Transverse colon (tissue), 4 donors: ENCODE measurements around the gene SYT7. TPM values are rescaled to one million over a fixed set of nuclear protein-coding genes. Genes with fewer than 3 reads are reported as not detected.

Experiments
- DNase-seq: peaks from one replicate; pipeline ENCODE4 v3.0.0-alpha.2; 2019
- H3K27ac ChIP-seq, 4 donors: fragments of 200-600 bp; sonication (generic); 2 replicates each; pipeline ENCODE4 v1.5.1; 2016 to 2018; ENCODE audit warnings: inconsistent platforms in 4 of 4
- H3K27me3 ChIP-seq: fragments of 200-600 bp; sonication (generic); 2 replicates; pipeline ENCODE4 v1.5.1; 2017; ENCODE audit warnings: inconsistent platforms
- H3K36me3 ChIP-seq, 4 donors: fragments of 200-600 bp; sonication (generic); 2 replicates each; pipeline ENCODE4 v1.5.1; 2017 to 2019; ENCODE audit warnings: inconsistent platforms in 4 of 4
- H3K4me1 ChIP-seq, 4 donors: fragments of 200-600 bp; sonication (generic); 2 replicates each; pipeline ENCODE4 v1.5.1; 2017 to 2020; ENCODE audit warnings: inconsistent platforms in 4 of 4
- H3K4me3 ChIP-seq, 4 donors: fragments of 200-600 bp; sonication (generic); 1 replicate in 1 of 4; 2 replicates in 3 of 4; pipeline versions ENCODE4 v1.5.1 to v1.6.1; 2017 to 2019; ENCODE audit warnings: inconsistent platforms in 4 of 4
- H3K9me3 ChIP-seq, 2 donors: fragments of 200-600 bp; sonication (generic); 2 replicates each; pipeline ENCODE4 v1.5.1; 2017 to 2019; ENCODE audit warnings: inconsistent platforms in 2 of 2
- EP300 ChIP-seq: sonication (generic); formaldehyde crosslinking; IDR thresholded peaks from one replicate; pipeline ENCODE4 v1.6.1; 2017; ENCODE audit warnings: antibody characterized with exemption, low read depth
- POLR2A ChIP-seq: fragments of 450-650 bp; IDR thresholded peaks from one replicate; pipeline ENCODE4 v1.6.1; 2016; ENCODE audit warnings: antibody characterized with exemption, mild to moderate bottlenecking, moderate library complexity
- POLR2AphosphoS5 ChIP-seq, 3 donors: sonication (generic); formaldehyde crosslinking; IDR thresholded peaks; one replicate each; pipeline ENCODE4 v1.6.1; 2016; ENCODE audit warnings: antibody characterized with exemption in 3 of 3
- WGBS, 2 donors: methylation state at CpG; one replicate each; pipeline ENCODE4 v1.1.5; 2018; ENCODE audit warnings: low coverage in 1 of 2; 5-methylcytosine and 5-hydroxymethylcytosine counted together
- in situ Hi-C, 4 donors: fragments of 200-750 bp; cut with MboI; loops; one replicate each; pipeline versions ENCODE4 v1.15.0 to v1.15.1; 2017; ENCODE audit warnings: low sequenced_read_pairs in 3 of 4, low pct_ligation_motif_present in 1 of 4, low pct_unique_long_range_greater_than_20kb in 1 of 4
- intact Hi-C: fragments of 100-400 bp; cut with DNase I; formaldehyde crosslinking; loops from one replicate; pipeline ENCODE4 v1.15.1; 2023; ENCODE audit warnings: low total_unique reads
- total RNA-seq, 4 donors: library from RNA; depleted of rRNA; stranded (reverse); fragments of >200 nt; gene quantifications; one replicate each; pipeline ENCODE4 v1.1.0, GENCODE V29; 2016
- TF ChIP-seq, protein P1 (sequence below), 5 experiments: fragments of 200-600 bp in 3 of 5; fragments of 450-650 bp in 2 of 5; sonication (generic) in 3 of 5; IDR thresholded peaks; 1 replicate in 2 of 5; 2 replicates in 3 of 5; pipeline ENCODE4 v1.5.1; 2016 to 2017; ENCODE audit warnings: antibody characterized with exemption in 5 of 5, inconsistent platforms in 3 of 5, mild to moderate bottlenecking in 2 of 5, moderate library complexity in 1 of 5

SYT7 gene
- total RNA-seq, 4 donors from 2014 or later = 6.8 to 26.2 (median 12.8) TPM

DNA sequence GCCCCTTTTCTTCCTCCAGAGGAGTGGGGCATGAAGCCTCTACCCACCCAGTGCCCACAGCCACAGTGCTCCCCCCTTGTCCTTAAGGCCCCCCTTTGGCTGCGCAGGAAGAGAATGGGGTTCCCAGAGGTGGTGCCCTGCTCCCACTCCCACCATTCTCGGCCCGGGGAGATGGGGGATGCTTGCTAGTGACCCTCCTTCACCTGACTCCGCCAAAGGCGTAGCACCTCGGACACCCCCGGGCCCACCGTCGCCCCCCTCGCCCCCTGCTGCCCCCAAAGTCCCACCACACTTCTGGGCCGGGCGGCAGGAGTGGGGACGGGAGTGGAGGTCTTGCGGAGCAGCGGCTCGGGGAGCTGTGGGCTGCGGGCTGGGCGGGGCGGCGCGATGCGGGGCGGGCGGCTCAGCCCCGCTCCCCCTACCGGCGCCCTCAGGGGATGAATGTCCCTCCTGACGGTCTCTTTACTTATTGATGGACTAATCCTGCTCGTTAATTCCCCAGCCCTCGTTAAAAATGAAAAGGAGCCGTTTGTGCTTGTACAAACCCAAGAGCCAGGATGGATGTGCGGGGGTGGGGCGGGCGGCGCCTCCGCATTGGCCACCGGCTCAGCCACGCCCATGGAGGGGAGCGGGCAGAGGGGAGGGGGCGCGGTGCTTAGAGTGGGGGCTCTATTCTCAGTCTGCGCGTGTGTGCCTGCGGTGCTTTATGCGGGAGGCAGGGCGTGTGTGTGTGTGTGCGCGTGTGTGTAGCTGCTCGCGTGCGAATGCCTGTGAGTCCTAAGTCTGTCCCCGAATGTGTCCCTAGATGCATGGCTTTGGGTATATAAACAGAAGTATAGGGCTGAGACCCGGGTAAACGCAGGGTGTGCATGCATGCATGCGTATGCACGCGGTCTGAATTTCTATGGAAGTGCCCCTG lies 25.6 kb downstream of the SYT7 start:
- 8 to 23% methylated on average over 6 to 56 of the region's 57 CpGs for WGBS, 2 donors

DNA sequence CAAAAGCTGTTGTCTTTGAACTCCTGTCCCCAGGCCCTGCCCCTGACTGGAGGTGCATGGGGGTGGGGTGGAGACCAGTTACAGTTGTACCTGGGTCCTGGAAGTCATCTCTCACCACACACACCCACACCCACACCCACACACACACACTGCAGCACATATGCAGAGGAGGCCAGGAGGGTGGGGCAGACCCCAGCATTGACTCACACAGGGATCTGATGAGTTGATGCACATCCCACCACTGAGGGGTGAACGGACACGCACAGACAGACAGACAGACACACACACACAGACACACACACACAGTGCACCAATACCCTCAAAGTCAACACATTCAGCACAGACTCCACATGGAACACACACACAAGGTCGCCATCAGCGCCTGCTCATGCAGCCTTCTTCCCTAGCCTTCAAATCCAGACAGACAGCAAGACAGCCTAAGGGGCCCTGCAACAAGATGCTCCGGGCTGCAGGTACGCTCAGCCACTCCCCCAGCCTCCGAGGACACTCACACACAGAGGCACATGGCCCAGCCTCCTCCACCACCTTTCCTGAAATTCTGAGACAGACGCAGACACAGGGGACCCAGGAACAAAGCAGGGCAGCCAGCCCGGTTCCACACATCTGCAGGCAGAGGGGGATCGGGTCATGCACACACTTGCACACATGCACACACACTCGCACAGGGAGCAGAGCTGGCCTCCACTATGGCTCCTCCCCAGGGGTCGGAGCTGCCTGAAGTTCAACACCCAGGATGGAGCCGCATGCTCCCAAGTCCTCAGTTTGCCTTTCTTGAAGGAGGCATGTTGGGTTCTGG lies 26.5 kb downstream of the SYT7 start:
- Histone ChIP-seq H3K9me3 (no peaks in the 10 kb centered on the region), H3K36me3 (no peaks in the 10 kb centered on the region), H3K27ac (no peak overlapping the region), H3K4me3 (no peak overlapping the region), H3K27me3 (peaks cover 87% of the 10 kb centered on the region), H3K4me1 (peaks cover 0 to 6% (median 3%) of the 10 kb centered on the region in 4 donors)
- in situ Hi-C loops (no loop called here), intact Hi-C loops (no loop called here)
- no peak for DNase-seq
- TF ChIP-seq POLR2AphosphoS5 (IDR thresholded peaks at IDR 0.05) (no peak), POLR2A (no peak)
- TF ChIP-seq, protein P1, sequence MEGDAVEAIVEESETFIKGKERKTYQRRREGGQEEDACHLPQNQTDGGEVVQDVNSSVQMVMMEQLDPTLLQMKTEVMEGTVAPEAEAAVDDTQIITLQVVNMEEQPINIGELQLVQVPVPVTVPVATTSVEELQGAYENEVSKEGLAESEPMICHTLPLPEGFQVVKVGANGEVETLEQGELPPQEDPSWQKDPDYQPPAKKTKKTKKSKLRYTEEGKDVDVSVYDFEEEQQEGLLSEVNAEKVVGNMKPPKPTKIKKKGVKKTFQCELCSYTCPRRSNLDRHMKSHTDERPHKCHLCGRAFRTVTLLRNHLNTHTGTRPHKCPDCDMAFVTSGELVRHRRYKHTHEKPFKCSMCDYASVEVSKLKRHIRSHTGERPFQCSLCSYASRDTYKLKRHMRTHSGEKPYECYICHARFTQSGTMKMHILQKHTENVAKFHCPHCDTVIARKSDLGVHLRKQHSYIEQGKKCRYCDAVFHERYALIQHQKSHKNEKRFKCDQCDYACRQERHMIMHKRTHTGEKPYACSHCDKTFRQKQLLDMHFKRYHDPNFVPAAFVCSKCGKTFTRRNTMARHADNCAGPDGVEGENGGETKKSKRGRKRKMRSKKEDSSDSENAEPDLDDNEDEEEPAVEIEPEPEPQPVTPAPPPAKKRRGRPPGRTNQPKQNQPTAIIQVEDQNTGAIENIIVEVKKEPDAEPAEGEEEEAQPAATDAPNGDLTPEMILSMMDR (IDR thresholded peaks at IDR 0.05) = no peak
- 26% methylated on average over 13 of the region's 13 CpGs; no CpG with 5 or more reads in 1 of the 2 donors for WGBS, 2 donors

More for the DNA sequence above, 25.6 kb downstream of the SYT7 start:
- H3K4me1 ChIP-seq = peaks cover 0 to 6% (median 3%) of the 10 kb centered on the region in 4 donors
- no peaks in the 10 kb centered on the region for H3K36me3 ChIP-seq
- H3K27ac ChIP-seq = no peak overlapping the region
- H3K9me3 ChIP-seq = no peaks in the 10 kb centered on the region
- intact Hi-C loops = no loop called here
- TF ChIP-seq POLR2A (no peak), EP300 (no peak), POLR2AphosphoS5 (IDR thresholded peaks at IDR 0.05) (no peak)
- TF ChIP-seq, protein P1 (IDR thresholded peaks at IDR 0.05) = no peak
- no peak overlapping the region for H3K4me3 ChIP-seq
- in situ Hi-C loops = no loop called here
- no peak for DNase-seq
- peaks cover 83% of the 10 kb centered on the region for H3K27me3 ChIP-seq

DNA sequence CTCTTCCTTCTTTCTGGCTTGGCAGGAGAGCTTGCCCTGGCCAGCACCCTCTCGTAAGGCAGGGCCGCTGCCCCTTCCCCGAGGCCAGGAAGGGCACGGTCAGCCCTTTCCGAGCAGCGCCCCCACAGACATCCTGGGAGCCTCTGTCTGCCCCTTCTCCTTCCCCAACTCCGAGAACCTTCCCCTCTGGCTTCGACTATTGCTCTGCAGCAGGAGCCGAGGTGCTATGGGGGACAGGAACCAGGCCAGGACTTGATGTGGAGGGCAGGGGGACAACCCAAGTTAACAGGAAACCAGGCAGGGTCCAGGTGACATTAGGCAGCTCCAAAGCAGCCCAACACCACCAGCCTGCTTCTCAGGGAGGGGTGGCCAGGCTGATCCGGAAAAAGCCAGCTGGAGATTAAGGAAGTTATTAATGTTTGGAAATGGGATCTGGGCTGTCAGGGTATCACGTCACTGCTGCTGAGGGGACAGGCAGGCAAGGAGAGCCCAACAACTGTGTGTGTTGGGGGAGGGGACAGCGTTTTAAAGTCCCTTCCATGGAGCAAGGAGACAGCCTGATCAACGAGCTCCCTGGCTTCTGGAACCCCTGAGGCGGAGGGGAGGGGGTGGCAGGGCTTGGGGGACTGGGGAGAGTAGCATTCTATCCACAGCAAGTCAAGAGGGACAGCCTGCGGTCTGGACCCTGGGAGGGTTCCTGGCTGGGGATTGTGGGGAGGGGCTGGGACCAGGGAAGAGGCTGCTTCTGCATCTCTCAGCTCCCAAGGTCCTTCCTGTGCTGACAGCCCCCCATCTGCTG lies 27.3 kb downstream of the SYT7 start:
- WGBS, 2 donors = 37 to 38% methylated on average over 4 to 15 of the region's 15 CpGs
- peaks cover 80% of the 10 kb centered on the region for H3K27me3 ChIP-seq
- TF ChIP-seq, protein P1 (IDR thresholded peaks at IDR 0.05) = no peak
- TF ChIP-seq EP300 (no peak), POLR2A (no peak), POLR2AphosphoS5 (IDR thresholded peaks at IDR 0.05) (no peak)
- DNase-seq = no peak
- H3K36me3 ChIP-seq = no peaks in the 10 kb centered on the region
- H3K9me3 ChIP-seq = no peaks in the 10 kb centered on the region
- H3K4me3 ChIP-seq = no peak overlapping the region
- intact Hi-C loops (no loop called here), in situ Hi-C loops (no loop called here)
- H3K27ac ChIP-seq = no peak overlapping the region
- H3K4me1 ChIP-seq = peaks cover 0 to 6% (median 3%) of the 10 kb centered on the region in 4 donors
